HG03196 (cell line): Measurements from ENCODE around the gene STT3B.
"Not testable (repeated sequence)": the region's sequence is repeated elsewhere in the genome, so short reads cannot be mapped to it uniquely, and the experiment has no call there.

Source experiments
- ATAC-seq: cut with Tn5 transposase; IDR thresholded peaks from one replicate; pipeline ENCODE4 v1.9.1; 2021; ENCODE audit not compliant: unreplicated experiment

The STT3B gene

GRCh38 chr3:31590650-31591049 is 57.9 kb downstream of the STT3B start:
- ATAC-seq, result no peak

DNA sequence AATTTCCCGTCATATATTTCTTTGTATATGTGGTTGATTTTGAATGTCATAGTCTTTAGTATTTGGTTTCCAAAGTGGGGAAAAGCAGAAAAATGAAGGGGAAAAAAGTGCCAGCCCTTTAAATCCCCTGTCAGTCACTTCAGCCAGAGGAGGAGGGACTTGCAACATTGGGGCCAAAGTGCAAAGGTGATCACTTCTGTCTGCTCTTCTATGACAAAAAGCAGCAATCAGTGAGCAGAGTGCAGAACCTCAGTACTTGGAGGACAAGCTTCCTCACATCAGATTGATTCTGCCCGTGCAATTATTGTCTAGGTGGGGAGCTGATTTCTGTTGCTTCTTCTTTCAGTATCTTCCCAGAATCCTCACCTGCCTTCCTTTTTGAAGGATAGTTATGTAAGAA is 60.0 kb downstream of the STT3B start:
- no peak for ATAC-seq

- no peak for ATAC-seq
Observed at GRCh38 chr3:31596176-31596575, 63.5 kb downstream of the STT3B start.

- ATAC-seq, result no peak
Observed at GRCh38 chr3:31600431-31600830, 67.7 kb downstream of the STT3B start.

DNA sequence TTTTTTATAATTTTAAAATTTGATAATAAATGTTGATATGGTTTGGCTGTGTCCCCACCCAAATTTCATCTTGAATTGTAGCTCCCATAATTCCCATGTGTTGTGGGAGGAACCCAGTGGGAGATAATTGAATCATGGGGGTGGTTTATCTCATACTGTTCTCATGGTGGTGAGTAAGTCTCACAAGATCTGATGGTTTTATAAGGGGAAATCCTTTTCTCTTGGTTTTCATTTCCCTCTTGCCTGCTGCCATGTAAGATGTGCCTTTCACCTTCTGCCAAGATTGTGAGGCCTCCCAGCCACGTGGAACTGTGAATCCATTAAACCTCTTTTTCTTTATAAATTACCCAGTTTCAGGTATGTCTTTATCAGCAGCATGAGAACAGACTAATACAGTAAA is 72.6 kb downstream of the STT3B start:
- not testable (repeated sequence) for ATAC-seq

DNA sequence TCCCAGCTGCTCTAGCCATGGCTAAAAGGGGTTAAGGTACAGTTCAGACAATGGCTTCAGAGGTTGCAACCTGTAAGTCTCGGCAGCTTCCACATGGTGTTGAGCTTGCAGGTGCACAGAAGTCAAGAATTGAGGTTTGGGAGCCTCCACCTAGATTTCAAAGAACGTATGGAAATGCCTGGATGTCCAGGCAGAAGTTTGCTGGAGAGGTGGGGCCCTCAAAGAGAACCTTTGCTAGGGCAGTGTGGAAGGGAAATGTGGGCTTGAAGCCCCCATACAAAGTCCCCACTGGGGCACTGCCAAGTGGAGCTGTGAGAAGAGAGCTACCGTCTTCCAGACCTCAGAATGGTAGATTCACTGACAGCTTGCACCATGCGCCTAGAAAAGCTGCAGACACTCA is 73.7 kb downstream of the STT3B start:
- no peak for ATAC-seq

- ATAC-seq, result no peak
Observed at GRCh38 chr3:31610700-31611275, 78.1 kb downstream of the STT3B start.

DNA sequence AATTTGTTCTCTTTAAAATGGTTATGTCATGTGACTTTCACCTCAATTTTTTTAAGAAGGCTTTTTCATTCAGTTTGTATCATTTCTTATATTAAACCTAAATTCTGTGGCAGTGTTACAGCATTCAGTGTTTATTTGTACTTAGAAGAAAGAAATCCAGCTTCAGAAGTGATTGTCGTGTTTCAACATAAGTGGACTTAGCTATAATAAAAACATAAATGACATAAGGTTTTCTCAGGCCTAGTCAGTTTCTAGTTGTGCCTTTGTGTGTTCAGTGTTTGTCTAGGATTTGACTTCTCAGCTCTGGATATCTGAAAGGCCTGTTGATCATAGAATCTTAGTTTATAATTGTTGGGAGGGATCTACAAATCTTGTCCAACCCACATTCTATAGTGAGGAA is 80.5 kb downstream of the STT3B start:
- ATAC-seq, result no peak

GRCh38 chr3:31613654-31614053 is 80.9 kb downstream of the STT3B start:
- no peak for ATAC-seq

GRCh38 chr3:31614162-31614921 is 81.6 kb downstream of the STT3B start:
- ATAC-seq, result no peak

- ATAC-seq, result no peak
Observed at GRCh38 chr3:31615071-31615875, 82.5 kb downstream of the STT3B start.

- no peak for ATAC-seq
Observed at GRCh38 chr3:31616711-31617110, 84.0 kb downstream of the STT3B start.

DNA sequence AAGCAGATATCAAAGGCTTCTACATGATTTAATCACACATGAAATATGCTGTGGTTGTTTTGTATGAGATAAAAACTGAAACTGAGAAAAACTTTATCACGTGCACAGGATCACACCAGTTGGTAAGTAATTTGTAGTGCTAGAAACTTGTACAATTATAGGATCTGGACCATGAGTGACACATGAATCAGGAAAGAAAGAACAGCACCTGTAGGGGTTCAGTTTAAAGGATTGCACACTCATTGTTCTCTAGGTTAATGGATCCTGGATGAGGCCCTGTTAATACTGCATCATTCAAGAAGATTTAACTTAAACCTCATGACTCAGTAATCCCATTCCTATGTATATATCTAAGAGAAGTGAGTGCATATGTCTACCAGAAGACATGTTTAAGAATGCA is 87.9 kb downstream of the STT3B start:
- no peak for ATAC-seq

GRCh38 chr3:31621314-31621713 is 88.6 kb downstream of the STT3B start:
- ATAC-seq, result no peak

GRCh38 chr3:31622636-31623288 is 90.0 kb downstream of the STT3B start:
- ATAC-seq, result peak; percentile 48

DNA sequence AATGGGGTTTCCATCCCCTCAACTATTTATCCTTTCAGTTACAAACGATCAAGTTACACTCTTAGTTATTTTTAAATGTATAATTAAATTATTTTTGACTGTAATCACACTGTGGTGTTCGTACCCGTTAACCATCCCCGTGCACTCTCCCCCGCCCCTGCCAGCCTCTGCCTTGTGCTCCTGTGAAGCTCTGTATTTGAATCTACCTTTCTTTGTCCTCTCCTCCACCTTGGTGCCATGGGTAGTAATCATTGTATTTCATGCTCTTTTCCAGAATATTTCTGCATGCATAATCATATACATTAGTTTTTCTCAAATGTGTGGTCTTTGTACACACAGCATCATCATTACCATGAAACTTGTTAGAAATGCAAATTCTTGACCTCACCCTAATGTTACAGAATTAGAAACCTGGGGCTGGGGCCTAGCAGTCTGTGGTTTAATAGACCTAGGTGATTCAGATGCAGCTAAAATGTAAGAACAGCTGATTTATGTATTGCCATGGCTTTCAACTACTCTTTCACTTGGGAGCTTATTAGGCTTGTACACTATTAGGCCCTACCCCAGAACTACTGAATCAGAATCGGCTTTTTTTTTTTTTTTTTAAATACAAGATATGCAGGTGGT is 91.5 kb downstream of the STT3B start:
- ATAC-seq, result peak; percentile 48

GRCh38 chr3:31625358-31625757 is 92.6 kb downstream of the STT3B start:
- no peak for ATAC-seq

GRCh38 chr3:31629054-31629453 is 96.3 kb downstream of the STT3B start:
- no peak for ATAC-seq

DNA sequence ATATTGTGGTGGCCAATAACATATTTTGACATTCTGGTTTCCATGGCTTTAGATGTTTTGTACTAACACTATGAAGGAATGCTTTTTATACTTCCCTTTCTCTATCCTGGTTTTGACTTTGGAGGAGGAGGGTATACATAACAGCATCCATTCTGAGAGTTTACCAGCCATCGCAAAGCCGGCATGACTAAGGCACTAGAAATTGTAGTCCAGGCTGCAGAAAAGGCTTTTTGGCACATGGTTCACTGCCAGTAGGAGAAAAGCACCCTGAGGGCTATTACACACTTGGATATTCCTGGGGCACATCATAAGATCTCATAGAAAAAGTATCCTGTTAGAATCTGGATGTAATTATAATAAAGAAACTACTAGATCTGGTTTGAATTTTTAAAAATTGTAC is 101.8 kb downstream of the STT3B start:
- ATAC-seq, result no peak

DNA sequence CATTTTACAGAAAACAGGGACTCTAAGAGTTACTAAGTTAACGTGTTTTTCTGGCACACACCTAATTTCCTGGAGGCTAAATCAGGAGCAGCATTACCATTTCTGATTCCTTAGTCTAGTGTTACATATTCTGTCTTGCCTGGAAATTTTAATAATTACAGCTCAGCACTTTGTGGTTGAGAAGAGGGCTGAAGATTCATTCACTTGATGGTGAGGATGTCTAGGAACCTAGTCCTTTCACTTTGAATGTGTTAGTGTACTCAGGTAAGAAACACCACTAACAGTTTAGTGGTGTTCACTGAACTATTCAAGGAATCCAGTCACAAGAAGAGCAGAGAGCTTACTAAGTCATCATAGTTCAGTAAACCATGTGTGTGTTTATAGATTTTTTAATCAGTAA is 102.8 kb downstream of the STT3B start:
- ATAC-seq, result no peak

DNA sequence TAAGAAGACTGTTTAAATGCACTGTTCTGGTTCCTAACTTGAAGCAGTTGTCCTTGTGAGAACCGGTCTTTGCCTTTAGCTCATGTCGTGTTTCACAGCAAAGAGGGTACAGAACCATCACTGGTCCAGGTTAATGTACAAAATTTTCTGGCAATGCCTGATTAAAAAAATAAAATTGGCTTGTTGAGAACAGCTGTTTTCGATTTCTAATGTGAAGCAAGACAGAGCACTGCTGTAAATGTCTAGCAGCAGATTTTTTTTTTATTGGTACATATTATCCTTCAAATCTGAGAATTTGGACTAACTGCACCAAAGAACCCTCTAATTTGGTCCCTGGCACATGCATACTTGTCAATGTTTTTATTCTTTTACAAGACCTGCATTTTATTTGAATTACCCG is 103.3 kb downstream of the STT3B start:
- ATAC-seq, result no peak
